Stimulated activated CD8-positive, alpha-beta memory T cell treated with anti-CD3 and anti-CD28 coated beads, Interleukin-2, amount 100 ng/mL, for 1 hour (primary cell): ENCODE results near the gene PCIF1.

Experiments
- DNase-seq, 2 donors: peaks; one replicate each; pipeline ENCODE4 v3.0.0-alpha.2; 2020; ENCODE audit warnings: low read depth in 2 of 2

PCIF1 gene

DNA sequence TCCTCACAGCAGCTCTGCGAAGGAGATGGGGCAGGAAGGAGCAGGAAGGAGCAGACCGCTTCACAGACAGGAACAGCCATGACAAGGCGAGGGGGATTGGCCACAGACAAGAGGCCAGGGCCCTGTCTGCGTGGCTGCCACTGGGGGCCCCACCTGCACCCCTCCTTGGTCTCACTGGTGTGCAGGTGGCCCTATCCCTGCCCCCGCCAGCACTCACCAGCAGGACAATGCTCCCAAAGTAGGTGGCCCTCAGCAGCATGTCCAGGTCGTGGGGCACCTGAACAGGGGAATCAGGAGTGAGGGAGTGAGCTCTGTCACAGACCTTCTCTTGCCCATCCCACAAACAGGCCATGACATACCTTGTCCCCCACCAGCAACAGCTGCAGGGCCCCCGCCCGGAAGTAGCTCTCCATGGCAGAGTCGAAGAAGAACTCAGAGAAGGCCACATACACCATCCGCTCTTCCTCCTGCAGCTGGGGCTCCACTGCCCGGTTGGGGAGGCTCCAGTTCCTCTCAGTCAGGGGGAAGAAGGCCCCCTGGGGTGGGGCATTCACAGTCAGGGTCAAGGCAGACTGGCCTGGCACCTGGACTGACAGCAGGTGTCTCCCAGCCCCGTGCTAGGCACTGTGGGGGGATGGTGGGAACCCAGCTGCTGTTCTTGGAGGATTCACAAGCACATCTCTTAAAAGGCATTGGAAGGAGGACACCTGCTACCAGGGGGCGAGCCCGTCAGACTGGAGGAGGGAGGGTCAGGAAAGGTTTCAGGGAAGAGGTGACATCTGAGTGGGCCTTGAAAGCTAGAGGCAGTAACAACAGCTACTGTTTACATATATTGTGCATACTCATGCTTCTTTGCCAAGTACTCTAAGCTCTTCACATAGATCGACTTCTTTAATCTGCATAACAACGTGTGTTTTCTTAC lies 29.6 kb upstream of the PCIF1 start:
- DNase-seq, result no peak

DNA sequence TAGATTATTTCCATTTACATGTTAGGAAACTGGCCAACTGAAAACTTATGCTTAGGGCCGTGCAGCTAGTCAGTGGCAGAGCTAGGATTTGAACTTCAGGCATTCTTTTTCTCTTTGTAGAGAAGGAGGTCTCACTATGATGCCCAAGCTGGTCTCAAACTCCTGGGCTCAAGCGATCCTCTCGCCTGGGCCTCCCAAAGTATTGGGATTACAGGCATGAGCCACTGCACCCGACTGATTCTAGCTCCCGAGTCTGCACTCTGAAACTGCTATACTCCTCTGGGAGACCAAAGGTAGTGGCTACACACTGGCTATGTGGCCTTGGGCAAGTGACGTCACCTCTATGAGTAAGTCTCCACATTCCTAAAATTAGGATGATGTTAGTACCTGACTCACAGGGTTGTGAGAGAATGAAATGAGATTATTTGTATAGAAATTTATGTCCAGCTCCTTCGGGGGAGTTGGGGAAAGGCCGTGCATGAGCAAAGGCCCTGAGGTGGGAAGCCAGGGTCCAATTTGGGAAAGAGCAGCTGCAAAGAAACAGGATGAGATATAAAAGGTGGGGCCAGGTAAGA lies 28.9 kb upstream of the PCIF1 start:
- no peak for DNase-seq

DNA sequence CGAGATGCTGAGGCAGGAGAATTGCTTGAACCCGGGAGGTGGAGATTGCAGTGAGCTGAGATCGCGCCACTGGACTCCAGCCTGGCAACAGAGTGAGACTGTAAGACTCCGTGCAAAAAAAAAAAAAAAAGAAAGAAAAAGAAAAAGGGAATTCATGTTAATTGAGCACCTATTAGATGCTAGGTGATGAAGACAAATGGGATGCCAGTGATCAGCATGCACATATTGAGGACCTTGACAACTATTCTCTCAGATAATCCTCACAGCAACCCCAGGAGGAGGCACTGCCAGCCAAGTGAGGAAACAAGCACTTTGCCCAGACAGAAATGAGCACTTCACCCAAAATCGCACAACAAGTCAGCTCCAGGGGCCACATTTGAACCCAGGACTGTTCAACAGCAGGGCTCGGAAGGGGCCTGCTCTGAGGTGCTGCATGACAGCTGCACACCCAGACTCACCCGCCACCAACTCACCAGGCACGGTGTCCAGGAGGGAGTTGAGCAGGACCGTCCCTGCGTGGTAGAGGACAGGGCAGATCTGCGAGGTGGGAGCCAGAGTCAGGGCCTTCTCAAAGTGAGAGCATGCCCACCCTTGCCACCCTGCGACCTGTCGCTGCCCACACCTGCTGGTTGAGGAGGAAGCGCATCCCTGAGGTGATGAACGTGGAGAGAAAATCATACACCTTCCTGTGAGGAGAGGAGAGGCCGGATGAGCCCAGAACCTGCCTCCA lies 27.1 kb upstream of the PCIF1 start:
- no peak for DNase-seq

DNA sequence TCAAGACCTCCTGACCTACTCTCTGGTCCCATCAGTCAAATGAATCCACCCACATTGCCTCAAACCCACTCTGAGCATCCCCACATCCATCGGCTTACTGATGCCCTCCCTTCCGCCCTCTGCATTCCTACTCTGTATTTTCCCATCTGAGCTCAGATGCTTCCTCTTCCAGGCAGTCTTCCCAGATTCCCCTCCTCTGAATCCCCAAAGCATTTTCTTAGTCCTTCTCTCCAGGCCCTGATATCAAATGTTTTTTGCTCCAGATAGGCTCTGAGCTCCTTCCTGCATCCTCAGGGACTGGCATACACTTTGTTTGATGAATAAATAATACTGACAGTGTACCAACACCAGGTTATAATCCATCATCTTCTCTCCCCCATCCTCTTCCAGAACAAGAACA lies 26.4 kb upstream of the PCIF1 start:
- no peak for DNase-seq

DNA sequence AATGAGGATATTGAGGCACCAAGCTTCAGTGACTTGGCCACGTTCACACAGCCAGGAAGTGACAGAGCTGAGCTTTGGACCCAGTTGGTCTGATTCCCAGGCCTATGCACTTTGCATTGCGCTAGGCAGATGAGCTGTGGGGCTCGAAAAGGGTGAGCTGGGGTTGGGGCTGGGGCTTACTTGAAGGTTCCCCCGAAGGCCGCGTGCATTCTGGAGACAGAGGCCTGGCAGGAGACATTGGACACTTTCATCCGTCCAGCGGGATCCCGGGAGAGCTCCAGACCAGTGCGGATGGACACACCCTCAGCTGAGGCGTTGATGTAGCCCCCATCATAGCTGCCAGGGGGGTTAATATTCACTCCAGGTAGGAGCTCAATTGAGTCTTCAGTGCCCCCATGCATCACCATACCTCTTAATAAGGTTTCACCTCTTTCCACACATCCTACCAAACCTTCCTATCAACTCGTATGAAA lies 25.1 kb upstream of the PCIF1 start:
- DNase-seq, result no peak

DNA sequence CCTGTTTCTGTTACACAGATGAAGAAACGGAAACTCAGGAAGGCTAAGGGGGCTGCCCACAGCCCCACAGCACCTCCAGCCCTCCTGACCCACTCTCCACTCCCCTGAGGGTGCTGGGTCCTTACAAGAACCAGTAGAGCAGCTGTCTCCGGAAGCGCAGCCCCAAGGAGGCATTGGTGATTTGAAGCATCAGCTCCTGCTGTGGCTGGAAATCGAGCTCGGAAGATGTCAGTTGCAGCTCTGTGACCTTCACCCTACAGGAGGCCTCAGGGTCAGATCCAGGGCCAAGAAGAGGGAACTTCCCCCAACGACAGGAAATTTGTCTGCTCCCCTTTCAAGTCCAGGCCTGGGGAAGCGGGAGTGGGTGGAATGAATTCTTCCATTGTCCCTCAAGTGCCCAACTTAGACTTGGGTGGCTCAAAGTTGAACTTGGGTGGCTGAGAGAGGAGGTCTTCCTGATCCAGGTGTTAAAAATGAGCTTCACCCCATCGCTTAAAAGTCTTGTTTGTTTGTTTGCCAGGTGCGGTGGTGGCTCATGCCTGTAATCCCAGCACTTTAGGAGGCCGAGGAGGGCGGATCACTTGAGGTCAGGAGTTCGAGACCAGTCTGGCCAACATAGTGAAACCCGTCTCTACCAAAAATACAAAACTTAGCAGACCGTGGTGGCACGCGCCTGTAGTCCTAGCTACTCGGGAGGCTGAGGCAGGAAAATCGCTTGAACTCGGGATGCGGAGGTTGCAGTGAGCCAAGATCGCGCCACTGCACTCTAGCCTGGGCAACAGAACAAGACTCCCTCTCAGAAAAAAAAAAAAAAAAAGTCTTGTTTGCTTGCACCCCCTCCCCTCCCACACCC lies 24.4 kb upstream of the PCIF1 start:
- no peak for DNase-seq

DNA sequence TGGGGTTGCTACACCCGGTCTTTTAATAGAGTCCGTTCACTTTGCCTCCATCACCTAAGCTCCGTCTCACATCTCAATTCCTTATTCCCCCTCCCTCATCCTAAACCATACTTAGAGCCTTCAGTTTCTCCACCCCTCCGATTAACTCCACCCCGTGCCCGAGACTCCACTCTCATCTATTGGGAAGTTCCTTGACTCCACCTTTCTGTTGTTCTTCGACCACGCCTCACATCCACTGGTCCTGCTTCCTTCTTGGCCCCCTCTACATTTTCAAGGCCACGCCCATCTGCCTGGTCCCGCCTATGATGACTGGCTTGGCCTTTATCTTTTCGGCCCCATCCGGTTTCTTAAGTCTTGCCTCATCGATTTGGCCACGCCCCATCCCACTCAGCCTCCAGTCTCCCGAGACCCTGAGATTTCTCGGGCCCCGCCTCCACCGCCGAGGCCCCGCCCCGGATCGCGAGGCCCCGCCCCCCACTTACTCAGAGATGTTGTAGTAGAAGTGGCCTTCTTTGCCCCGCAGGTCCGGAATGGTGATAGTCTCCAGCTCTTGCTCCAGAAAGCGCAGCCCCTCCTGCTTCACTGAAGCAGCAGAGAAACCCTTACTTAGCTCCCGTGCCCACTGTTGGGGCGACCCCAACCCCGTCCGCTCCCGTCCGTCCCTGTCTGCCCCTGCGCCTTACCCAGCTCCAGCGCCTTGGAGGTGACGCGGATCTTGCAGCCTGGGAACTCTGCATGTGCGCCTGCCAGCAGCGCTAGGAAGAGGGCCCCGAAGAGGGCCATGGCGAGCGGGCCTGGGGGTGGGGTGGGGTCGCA lies 23.6 kb upstream of the PCIF1 start:
- DNase-seq, result peak; percentile 79

DNA sequence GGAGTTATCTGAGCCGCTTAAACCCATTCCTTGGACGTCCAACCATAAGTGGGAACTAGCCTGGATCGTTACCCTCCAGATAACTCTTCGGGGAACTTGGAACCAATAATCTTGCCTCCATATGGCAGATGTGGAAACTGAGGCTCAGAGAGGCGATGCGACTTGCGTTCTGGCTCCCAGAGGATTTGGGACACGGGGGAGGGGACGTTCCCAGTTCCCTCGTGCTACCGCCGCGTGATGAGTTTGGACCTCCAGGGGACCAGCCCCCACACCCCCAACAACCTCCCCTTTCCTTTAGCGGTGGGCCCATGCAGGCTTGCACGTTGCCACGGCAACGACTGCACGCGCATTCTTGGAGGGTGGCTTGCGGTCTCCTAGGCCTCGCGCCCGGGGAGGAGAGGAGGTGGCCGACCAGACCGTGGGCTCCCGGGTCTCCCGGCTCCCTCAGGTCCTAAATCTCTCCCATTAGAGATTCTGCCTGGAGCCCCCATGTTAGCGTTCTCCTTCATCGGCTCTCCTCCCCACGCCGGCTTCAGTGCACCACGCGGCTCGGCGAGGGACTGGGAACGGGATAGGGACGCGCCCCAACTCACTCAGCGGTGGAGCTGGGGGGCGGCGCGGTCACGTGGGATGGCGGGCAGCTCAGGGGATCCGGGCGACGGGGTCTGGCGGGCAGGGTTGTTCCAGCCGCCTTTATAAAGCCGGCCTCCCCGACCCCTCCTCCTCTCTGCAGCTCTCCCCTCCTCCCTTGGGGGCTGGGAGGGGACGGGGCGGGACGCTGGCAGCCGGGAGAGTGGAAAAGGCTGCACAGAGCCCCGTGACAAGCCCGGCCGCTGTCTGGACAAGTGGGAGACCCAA lies 22.8 kb upstream of the PCIF1 start, which contains the start of gene PLTP:
Gene PLTP (minus strand): TSS at position 670 of the 858 bp plus-strand sequence. CDS start 703 bp downstream, outside the sequence.
- no peak for DNase-seq

DNA sequence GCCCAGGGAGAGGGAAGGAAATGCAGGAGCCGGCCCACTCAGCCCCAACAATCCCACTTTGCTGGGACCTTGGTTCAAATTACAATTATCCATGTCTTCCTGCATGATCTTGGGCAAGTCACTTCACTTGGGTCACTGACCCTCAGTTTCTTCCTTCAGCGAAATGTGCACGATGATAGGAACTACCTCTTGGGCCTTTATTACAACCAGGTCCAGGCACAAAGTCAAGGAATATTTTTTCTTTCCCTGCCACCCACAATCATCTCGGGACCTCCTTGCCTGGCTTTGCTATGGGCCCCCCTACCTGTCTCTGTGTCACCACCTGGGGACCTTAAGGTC lies 22.2 kb upstream of the PCIF1 start:
- no peak for DNase-seq

DNA sequence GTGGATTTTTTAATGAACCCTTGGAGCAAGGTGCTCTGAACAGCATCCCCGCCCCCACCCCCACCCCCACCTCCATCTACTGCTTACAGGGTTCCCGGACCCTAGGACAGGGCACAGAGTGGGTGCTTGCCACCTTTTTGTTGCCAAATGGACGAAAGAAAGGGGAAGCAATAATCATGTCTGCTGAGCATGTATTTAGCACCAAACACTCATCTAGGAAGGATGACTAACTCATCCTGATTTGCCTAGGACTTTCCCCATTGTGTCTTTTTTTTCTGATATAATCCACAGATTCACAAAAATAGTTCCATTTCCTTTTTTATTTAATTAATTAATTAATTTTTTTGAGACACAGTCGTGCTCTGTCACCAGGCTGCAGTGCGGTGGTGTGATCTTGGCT lies 21.4 kb upstream of the PCIF1 start:
- no peak for DNase-seq

DNA sequence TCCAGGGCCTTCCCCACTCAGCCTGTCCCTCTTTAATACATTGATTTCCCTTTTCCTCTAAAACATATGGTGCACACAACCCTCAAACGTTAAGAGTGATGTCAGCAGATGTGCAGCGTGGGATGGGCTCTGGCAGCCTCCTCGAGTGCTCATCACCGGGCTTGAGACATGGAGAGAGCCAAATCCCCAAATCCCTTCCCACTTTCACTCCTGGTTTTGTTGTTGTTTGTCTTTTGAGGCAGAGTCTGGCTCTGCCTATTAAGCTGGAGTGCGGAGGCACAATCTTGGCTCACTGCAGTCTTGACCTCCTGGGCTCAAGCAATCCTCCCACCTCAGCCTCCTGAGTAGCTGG lies 16.7 kb upstream of the PCIF1 start:
- no peak for DNase-seq

DNA sequence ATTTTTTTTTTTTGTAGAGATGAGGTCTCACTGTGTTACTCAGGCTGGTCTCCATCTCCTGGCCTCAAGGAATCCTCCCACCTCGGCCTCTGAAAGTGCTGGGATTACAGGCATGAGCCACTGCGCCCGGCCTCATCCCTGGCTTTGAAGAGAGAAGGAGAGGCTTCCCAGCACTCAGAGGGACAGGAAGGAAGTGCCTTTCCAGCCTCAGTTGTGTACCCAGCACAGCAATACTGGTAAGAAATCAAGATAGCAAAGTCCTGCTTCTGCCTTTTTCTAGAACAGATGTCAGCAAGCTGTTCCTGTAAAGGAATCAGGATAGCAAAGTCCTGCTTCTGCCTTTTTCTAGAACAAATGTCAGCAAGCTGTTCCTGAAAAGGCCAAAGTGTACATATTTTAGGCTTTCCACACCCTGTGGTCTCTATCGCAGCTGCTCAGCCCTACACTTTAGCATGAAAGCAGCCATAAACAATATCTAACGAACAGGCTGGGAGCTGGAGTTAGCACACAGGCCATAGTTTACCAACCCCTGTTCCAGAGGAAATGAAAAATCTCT lies 16.2 kb upstream of the PCIF1 start:
- no peak for DNase-seq

DNA sequence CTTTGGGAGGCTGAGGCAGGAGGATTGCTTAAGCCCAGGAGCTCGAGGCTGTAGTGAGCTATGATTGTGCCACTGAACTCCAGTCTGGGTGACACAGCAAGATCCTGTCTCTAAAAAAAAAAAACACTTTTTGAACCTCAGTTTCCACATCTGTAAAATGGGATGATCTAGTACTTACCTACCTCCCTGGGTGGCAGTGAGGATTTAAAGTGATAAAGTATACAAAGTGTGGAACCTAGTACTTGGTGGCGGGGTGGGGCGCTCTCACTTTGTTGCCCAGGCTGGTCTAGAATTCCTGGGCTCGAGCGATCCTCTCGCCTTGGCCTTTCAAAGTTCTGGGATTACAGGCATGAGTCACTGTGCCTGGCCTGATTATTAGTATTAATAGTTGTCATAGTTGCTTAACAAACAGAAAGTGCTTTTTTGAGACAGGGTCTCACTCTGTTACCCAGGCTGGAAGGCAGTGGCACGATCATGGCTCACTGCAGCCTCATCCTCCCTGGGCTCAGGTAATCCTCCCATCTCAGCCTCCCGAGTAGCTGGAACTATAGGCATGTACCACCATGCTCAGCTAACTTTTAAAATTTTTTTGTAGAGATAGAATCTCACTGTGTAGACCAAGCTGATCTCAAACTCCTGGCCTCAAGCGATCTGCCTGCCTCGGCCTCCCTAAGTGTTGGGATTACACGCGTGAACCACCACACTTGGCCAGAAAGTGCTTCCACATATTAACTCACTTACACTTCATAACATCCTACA lies 15.5 kb upstream of the PCIF1 start:
- DNase-seq, result no peak

DNA sequence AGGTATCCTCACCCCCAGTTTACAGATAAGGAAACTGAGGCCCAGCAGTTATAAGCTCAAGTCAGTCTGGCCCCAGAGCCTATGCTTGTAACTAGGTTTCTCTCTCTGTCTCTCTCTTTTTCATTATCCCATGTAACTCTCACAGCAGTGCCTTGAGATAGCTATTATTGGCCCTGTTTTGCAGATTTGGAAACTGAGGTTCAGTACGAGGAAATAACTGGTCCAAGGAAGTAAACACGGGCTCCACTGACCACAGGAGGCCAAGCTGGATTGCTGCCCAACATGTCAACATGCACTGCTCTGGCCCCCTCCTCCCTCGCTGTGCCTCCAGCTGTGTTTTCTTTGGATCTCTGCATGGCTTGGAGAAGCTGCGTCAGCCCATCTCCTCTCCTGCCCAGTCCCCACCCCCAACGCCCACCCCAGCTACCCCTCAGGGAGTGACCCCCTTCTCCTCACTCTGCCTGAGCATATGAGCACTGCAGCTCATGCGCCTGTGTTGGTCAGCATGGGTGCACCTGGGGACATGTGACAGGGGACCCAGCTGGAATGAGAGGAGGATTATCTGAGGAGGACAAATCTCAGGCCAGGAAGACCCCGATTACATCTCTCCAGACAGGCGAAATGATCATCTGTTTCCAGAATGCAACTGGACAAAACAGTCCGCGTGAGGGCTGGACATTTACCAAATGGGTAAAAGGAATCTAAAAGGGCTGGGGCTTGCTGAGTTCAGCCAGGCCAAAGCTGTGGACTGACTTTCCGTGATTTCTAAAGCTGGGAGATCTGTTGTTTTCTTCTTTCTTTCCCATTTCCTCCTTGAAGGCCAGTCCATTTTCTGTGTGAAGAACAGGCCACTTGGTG lies 14.7 kb upstream of the PCIF1 start:
- DNase-seq, result no peak

DNA sequence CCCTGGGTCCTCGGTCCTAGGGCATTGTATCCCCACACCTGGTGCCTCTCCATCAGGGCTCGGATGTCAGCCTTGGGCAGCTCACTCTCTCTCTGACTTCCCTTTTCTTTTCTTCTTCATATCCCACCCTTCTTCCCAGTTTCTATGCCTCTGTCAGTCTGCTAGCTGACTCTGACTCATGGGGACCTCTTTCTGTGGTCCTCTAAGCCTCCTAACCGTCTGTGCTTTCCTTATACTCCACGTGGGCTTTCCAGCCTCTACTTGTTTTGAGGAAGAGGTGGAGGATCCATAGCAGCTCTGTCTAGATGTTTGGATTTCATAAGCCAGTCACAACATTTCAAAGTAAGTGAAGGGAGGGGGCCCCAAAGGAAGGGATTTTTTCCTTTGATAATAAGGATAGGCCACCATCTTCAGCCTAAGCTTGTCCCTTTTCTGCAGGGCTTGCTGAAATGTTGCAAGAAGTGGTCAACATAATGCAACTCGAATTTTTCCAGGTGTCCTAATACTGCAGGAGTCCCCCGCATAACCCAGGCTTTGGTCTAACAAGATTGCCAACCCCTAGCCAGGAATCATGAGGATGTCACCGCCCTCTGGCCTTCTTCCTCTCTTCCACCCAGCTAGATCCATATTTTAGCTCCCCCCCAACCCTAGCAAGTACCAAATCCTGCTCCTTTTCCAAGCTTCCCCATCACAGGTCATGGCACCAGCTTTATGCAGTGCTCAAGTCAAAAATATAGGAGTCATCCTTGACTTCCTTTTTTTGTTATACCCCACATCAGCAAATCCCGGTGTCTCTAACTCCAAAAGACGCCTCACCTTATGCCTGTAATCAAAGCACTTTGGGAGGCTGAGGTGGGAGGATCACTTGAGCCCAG lies 13.8 kb upstream of the PCIF1 start:
- no peak for DNase-seq

DNA sequence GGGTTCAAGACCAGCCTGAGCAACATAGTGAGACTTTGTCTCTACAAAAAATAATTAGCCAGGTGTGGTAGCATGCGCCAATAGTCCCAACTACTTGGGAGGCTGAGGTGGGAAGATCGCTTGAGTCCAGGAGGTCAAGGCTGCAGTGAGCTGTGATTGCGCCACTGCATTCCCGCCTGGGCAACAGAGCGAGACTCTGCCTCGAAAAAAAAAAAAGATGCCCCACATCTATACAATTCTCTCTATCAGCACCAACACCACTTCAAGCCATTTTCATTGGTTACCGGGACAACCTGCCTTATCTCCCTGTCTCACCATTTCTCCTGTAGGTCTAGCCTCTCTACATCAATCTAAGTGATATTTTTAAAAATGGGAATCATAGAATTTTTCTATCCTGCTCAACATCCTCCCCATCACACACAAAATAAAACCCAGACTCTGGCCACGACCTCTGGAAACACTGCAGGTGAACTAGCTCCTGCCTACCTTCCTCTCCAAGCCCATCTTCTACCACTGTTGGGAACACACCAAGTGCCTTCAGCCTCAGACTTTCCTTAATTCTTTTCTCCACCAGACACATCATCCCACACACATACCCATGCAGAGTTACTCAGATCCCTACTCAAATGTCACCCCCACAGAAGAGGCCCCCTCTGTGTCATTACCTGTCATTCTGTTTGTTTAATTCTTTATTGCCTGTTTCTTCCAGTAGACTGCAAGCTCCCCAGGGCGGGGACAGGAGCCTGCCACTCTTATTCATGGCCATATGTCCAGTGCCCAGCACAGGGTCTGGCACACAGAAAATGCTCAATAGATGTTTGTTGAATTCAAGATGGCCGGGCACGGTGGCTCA lies 12.9 kb upstream of the PCIF1 start:
- DNase-seq, result no peak
